ENCODE results near the gene ANO2. TPM values are rescaled to one million over a fixed set of nuclear protein-coding genes. Genes with fewer than 3 reads are reported as not detected.

The ANO2 gene
- total and polyA plus RNA-seq, 2 donors (not counting 3 experiments of a cell fraction or from before 2014, with no cell fraction given), result 15.4 to 65.0 TPM

GRCh38 chr12:5535541-5535940 lies 409.5 kb downstream of the ANO2 start:
- Histone ChIP-seq H3K9me3 (replicated peaks; ENCODE audit: control insufficient read depth, insufficient read depth, low read length) (no peaks in the 10 kb centered on the region), H3K4me3 (replicated peaks in 1 of 3; ENCODE audit: insufficient read depth in 1 of 3, low read depth in 1 of 3, low read length in 3 of 3) (no peak overlapping the region), H3K9ac (replicated peaks; ENCODE audit: extremely low read depth, insufficient read depth, low read length) (no peak overlapping the region), H3K79me2 (ENCODE audit: control insufficient read depth, insufficient read depth, low read length) (no peaks in the 10 kb centered on the region), H4K20me1 (replicated peaks; ENCODE audit: control insufficient read depth, extremely low read depth, insufficient read depth, low read length) (no peaks in the 10 kb centered on the region), H3K4me2 (ENCODE audit: insufficient read depth, low read length) (no peak overlapping the region), H3K27ac (ENCODE audit: insufficient read depth, low read depth, low read length) (no peak overlapping the region), H2AFZ (ENCODE audit: low read depth, low read length) (no peak overlapping the region), H3K9me1 (replicated peaks; ENCODE audit: control insufficient read depth, extremely low read depth, insufficient read depth, low read length) (no peaks in the 10 kb centered on the region), H3K27me3 (ENCODE audit: control insufficient read depth in 2 of 2, insufficient read depth in 2 of 2, low read length in 2 of 2) (peaks cover 18 to 51% of the 10 kb centered on the region in 2 experiments), H3K36me3 (ENCODE audit: control insufficient read depth in 2 of 2, extremely low read depth in 1 of 2, insufficient read depth in 2 of 2, low read length in 2 of 2) (no peaks in the 10 kb centered on the region), H3K4me1 (ENCODE audit: control insufficient read depth, extremely low read depth, insufficient read depth, low read length) (no peaks in the 10 kb centered on the region)
- BruUV-seq (replicated peaks), result no TSS peak
- intact Hi-C loops (cut with micrococcal nuclease), result no loop called here
- FAIRE-seq, result no peak
- dilution Hi-C loops (cut with MboI; ENCODE audit: extremely low pct_ligation_motif_present, low sequenced_read_pairs), result no loop called here
- CTCF ChIA-PET, result no interaction called here
- POLR2A ChIA-PET, result no interaction called here
- DNase-seq (ENCODE audit: low read depth, low spot score), result no peak
- TF ChIP-seq, protein P1, sequence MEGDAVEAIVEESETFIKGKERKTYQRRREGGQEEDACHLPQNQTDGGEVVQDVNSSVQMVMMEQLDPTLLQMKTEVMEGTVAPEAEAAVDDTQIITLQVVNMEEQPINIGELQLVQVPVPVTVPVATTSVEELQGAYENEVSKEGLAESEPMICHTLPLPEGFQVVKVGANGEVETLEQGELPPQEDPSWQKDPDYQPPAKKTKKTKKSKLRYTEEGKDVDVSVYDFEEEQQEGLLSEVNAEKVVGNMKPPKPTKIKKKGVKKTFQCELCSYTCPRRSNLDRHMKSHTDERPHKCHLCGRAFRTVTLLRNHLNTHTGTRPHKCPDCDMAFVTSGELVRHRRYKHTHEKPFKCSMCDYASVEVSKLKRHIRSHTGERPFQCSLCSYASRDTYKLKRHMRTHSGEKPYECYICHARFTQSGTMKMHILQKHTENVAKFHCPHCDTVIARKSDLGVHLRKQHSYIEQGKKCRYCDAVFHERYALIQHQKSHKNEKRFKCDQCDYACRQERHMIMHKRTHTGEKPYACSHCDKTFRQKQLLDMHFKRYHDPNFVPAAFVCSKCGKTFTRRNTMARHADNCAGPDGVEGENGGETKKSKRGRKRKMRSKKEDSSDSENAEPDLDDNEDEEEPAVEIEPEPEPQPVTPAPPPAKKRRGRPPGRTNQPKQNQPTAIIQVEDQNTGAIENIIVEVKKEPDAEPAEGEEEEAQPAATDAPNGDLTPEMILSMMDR (IDR thresholded peaks at IDR 0.05; ENCODE audit: extremely low read depth in 1 of 2, insufficient read depth in 1 of 2, low read depth in 1 of 2, low read length in 2 of 2), result no peak
- TF ChIP-seq POLR2AphosphoS5 (IDR thresholded peaks at IDR 0.05; ENCODE audit: insufficient read depth, low read depth, low read length) (no peak), POLR2A (IDR thresholded peaks at IDR 0.05; ENCODE audit: low read depth, low read length) (no peak), GATA2 (IDR thresholded peaks at IDR 0.05; ENCODE audit: insufficient read depth, insufficient read length, low read depth, low read length) (no peak), JUN (IDR thresholded peaks at IDR 0.05; ENCODE audit: borderline replicate concordance, insufficient read depth, insufficient read length, low read depth) (no peak), FOS (IDR thresholded peaks at IDR 0.05; ENCODE audit: borderline replicate concordance, insufficient read depth, low read length) (no peak), MAX (IDR thresholded peaks at IDR 0.05; ENCODE audit: insufficient read depth, insufficient read length) (no peak), EZH2 (IDR thresholded peaks at IDR 0.05; ENCODE audit: borderline replicate concordance, low read depth, low read length, severe bottlenecking) (no peak), MYC (IDR thresholded peaks at IDR 0.05; ENCODE audit: low read depth, low read length) (no peak)
